ENCODE measurements around the gene CNEP1R1.

DNA sequence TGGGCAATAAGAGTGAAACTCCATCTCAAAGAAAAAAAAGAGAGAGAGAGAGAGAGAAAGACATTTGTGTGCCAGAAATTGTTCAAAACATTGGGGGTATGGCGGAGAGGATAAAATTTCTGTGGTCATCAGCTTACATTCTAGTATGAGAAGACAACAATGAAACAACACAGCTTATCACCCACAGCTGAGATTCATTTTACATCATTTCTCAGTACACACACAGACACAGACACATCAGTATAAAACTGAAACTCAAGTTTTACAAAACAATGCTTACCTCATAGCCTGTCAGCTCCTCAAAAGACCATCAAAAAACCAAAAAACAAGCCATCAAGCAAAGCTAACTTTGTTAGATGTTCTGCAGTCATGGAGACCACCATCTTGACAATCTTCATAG is 31.4 kb upstream of the CNEP1R1 start:
- TF ChIP-seq, protein P1, sequence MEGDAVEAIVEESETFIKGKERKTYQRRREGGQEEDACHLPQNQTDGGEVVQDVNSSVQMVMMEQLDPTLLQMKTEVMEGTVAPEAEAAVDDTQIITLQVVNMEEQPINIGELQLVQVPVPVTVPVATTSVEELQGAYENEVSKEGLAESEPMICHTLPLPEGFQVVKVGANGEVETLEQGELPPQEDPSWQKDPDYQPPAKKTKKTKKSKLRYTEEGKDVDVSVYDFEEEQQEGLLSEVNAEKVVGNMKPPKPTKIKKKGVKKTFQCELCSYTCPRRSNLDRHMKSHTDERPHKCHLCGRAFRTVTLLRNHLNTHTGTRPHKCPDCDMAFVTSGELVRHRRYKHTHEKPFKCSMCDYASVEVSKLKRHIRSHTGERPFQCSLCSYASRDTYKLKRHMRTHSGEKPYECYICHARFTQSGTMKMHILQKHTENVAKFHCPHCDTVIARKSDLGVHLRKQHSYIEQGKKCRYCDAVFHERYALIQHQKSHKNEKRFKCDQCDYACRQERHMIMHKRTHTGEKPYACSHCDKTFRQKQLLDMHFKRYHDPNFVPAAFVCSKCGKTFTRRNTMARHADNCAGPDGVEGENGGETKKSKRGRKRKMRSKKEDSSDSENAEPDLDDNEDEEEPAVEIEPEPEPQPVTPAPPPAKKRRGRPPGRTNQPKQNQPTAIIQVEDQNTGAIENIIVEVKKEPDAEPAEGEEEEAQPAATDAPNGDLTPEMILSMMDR (conservative IDR thresholded peaks at IDR 0.05), result no peak
- TF ChIP-seq ZFX (IDR thresholded peaks at IDR 0.05), result no peak

Data from C4-2B (cell line).